Nephron progenitor cell (in vitro differentiated cells): ENCODE results near the gene EBLN2.
A peak's percentile ranks its signal among the peaks of the same experiment; 100 is the strongest.

Experiments used
- DNase-seq: peaks from one replicate; pipeline ENCODE4 v3.0.0; 2021
- H3K27ac Mint-ChIP-seq: 2 replicates; pipeline ENCODE4 v1.8.0; 2021; ENCODE audit warnings: mild to moderate bottlenecking, moderate library complexity, mixed read lengths
- H3K27me3 Mint-ChIP-seq: 2 replicates; pipeline ENCODE4 v1.8.0; 2021; ENCODE audit warnings: mild to moderate bottlenecking, low read depth, mixed read lengths; ENCODE audit not compliant: poor library complexity
- H3K36me3 Mint-ChIP-seq: 2 replicates; pipeline ENCODE4 v1.8.0; 2021; ENCODE audit warnings: low read depth, mixed read lengths
- H3K4me1 Mint-ChIP-seq: 2 replicates; pipeline ENCODE4 v1.8.0; 2021; ENCODE audit warnings: mixed read lengths
- H3K4me3 Mint-ChIP-seq: 2 replicates; pipeline ENCODE4 v1.8.0; 2021; ENCODE audit warnings: mild to moderate bottlenecking, moderate library complexity, mixed read lengths
- H3K9me3 Mint-ChIP-seq: 2 replicates; pipeline ENCODE4 v1.8.0; 2021; ENCODE audit warnings: mild to moderate bottlenecking, moderate library complexity, mixed read lengths
- TF ChIP-seq, protein P1 (sequence below): fragments of 200-600 bp; sonication (generic); IDR thresholded peaks from 2 replicates; pipeline ENCODE4 v1.5.0; 2021; ENCODE audit warnings: antibody characterized with exemption

Gene EBLN2

GRCh38 chr3:73036694-73037591, 24.5 kb upstream of the EBLN2 start:
- Mint-ChIP-seq H3K9me3 (peaks cover 3% of the 10 kb centered on the region), H3K4me3 (no peak overlapping the region), H3K4me1 (peaks cover 32% of the 10 kb centered on the region), H3K27me3 (no peaks in the 10 kb centered on the region), H3K36me3 (peaks cover 67% of the 10 kb centered on the region), H3K27ac (peak overlapping the region; percentile 62)
- TF ChIP-seq, protein P1, sequence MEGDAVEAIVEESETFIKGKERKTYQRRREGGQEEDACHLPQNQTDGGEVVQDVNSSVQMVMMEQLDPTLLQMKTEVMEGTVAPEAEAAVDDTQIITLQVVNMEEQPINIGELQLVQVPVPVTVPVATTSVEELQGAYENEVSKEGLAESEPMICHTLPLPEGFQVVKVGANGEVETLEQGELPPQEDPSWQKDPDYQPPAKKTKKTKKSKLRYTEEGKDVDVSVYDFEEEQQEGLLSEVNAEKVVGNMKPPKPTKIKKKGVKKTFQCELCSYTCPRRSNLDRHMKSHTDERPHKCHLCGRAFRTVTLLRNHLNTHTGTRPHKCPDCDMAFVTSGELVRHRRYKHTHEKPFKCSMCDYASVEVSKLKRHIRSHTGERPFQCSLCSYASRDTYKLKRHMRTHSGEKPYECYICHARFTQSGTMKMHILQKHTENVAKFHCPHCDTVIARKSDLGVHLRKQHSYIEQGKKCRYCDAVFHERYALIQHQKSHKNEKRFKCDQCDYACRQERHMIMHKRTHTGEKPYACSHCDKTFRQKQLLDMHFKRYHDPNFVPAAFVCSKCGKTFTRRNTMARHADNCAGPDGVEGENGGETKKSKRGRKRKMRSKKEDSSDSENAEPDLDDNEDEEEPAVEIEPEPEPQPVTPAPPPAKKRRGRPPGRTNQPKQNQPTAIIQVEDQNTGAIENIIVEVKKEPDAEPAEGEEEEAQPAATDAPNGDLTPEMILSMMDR, result no peak
- no peak for DNase-seq

- Mint-ChIP-seq H3K9me3 (no peaks in the 10 kb centered on the region), H3K27me3 (no peaks in the 10 kb centered on the region), H3K4me1 (peaks cover 33% of the 10 kb centered on the region), H3K36me3 (peaks cover 56% of the 10 kb centered on the region), H3K4me3 (no peak overlapping the region), H3K27ac (no peak overlapping the region)
- DNase-seq, result no peak
- TF ChIP-seq, protein P1, result no peak
These were observed 19.9 kb upstream of the EBLN2 start for GRCh38 chr3:73041537-73041936.

DNA sequence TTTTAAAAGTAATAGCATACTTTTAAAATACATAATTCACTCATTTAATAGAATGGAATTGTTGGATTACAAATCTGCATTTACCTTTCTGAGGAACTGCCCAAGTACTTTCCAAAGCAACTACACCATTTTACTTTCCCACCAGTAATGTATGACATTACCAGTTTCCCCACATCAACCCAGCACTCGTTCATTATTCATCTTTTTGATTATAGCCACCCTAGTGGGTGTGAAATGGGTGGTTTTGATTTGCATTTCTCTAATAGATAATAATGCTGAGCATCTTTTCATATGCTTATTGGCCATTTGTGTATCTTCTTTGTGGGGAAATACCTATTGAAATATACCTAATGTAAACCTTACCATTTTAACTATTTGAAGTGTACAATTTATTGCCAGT, 18.0 kb upstream of the EBLN2 start:
- no peak for DNase-seq
- Mint-ChIP-seq H3K27me3 (no peaks in the 10 kb centered on the region), H3K4me1 (peaks cover 19% of the 10 kb centered on the region), H3K9me3 (no peaks in the 10 kb centered on the region), H3K27ac (no peak overlapping the region), H3K36me3 (peaks cover 61% of the 10 kb centered on the region), H3K4me3 (no peak overlapping the region)
- TF ChIP-seq, protein P1, result no peak

DNA sequence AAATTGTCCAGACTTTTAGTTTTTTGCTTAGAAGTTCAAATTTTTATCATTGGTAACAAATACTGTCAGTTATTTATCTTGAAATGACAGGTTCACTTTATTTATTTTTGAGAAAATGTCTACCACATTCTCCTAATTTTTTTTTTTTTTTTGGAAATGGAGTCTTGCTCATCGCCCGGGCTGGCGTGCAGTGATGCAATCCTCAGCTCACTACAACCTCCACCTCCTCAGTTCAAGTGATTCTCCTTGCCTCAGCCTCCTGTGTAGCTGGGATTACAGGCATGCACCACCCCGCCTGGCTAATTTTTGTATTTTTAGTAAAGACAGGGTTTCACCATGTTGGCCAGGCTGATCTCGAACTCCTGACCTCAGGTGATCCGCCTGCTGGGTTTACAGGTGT, 16.1 kb upstream of the EBLN2 start:
- Mint-ChIP-seq H3K9me3 (no peaks in the 10 kb centered on the region), H3K27ac (no peak overlapping the region), H3K27me3 (no peaks in the 10 kb centered on the region), H3K4me1 (peaks cover 19% of the 10 kb centered on the region), H3K36me3 (peaks cover 77% of the 10 kb centered on the region), H3K4me3 (no peak overlapping the region)
- TF ChIP-seq, protein P1, result no peak
- DNase-seq, result no peak

DNA sequence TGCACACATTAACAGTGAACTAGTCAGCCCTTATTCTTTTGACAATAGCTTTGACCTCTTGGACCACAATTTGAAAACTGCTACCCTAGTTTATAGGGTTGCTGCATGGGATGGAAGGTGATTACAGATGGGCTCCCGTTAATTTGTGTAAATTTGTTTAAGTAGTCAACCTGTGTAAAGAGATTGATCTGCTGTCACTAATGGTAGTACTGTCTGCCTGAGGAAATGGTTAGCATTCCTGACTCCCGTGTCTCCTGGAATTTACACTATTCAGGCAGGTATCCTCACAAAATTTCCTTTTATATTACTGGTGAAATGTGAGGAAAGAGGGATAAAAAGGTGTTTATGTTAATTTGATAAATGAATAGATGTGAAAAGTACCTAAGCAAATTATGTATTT, 15.3 kb upstream of the EBLN2 start:
- Mint-ChIP-seq H3K4me3 (no peak overlapping the region), H3K4me1 (peaks cover 12% of the 10 kb centered on the region), H3K9me3 (no peaks in the 10 kb centered on the region), H3K36me3 (peaks cover 79% of the 10 kb centered on the region), H3K27me3 (no peaks in the 10 kb centered on the region), H3K27ac (peak overlapping the region; percentile 3)
- TF ChIP-seq, protein P1, result no peak
- DNase-seq, result no peak

DNA sequence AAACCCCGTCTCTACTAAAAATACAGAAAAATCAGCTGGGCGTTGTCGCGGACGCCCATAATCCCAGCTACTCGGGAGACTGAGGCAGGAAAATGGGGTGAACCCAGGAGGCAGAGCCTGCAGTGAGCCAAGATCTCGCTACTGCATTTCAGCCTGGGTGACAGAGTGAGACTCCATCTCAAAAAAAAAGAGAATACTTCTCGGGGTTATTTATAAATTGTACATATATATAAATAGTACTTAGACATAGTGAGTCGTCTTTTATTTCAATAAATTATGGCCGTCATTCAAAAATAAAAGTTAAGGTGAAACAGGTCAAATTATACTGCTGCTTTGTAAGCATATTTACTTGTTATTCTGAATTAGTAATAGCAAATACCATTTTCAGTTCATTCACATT, 12.1 kb upstream of the EBLN2 start:
- H3K27me3 Mint-ChIP-seq, result no peaks in the 10 kb centered on the region
- H3K9me3 Mint-ChIP-seq, result no peaks in the 10 kb centered on the region
- TF ChIP-seq, protein P1, result no peak
- H3K36me3 Mint-ChIP-seq, result peaks cover 64% of the 10 kb centered on the region
- no peak for DNase-seq
- H3K4me3 Mint-ChIP-seq, result no peak overlapping the region
- H3K27ac Mint-ChIP-seq, result no peak overlapping the region
- peaks cover 24% of the 10 kb centered on the region for H3K4me1 Mint-ChIP-seq
